ENCODE results near the gene PIK3C3.

- TF ChIP-seq CTCF (IDR thresholded peaks at IDR 0.05) (no peak), POLR2AphosphoS5 (IDR thresholded peaks at IDR 0.05) (no peak)
Observed at GRCh38 chr18:42005782-42006181, 50.7 kb downstream of the PIK3C3 start.

Measured in suprapubic skin (tissue), 3 donors.